Measurements from ENCODE around the gene ADCY6.

The ADCY6 gene

GRCh38 chr12:48823281-48823680, 34.4 kb upstream of the ADCY6 start:
- POLR2A ChIA-PET (ENCODE audit: low non-redundant PET): no interaction called here
- CTCF ChIA-PET: interaction anchor here (0.6 to 1.6 kb wide), 2 partner anchors 9 to 1750 kb away, joined by 3 to 14 read pairs; no protein-coding TSS in a partner anchor
- DNase-seq (ENCODE audit: low spot score): no peak
- no peak overlapping the region for H3K27ac ChIP-seq
- no peak for TF ChIP-seq CTCF (conservative IDR thresholded peaks at IDR 0.05; ENCODE audit: low read depth)

GRCh38 chr12:48822711-48823110, 33.8 kb upstream of the ADCY6 start:
- TF ChIP-seq CTCF (conservative IDR thresholded peaks at IDR 0.05; ENCODE audit: low read depth): no peak
- CTCF ChIA-PET: interaction anchor here (0.6 to 1.6 kb wide), 2 partner anchors 8 to 1749 kb away, joined by 3 to 14 read pairs; no protein-coding TSS in a partner anchor
- H3K27ac ChIP-seq: no peak overlapping the region
- POLR2A ChIA-PET (ENCODE audit: low non-redundant PET): no interaction called here
- no peak for DNase-seq (ENCODE audit: low spot score)

GRCh38 chr12:48822139-48822538, 33.2 kb upstream of the ADCY6 start:
- no peak overlapping the region for H3K27ac ChIP-seq
- no peak for TF ChIP-seq CTCF (conservative IDR thresholded peaks at IDR 0.05; ENCODE audit: low read depth)
- ChIA-PET CTCF (no interaction called here), POLR2A (ENCODE audit: low non-redundant PET) (no interaction called here)
- DNase-seq (ENCODE audit: low spot score): no peak

GRCh38 chr12:48819986-48820725, 31.3 kb upstream of the ADCY6 start:
- no peak for TF ChIP-seq CTCF (conservative IDR thresholded peaks at IDR 0.05; ENCODE audit: low read depth)
- peak overlapping the region; percentile 49; the same call in 1 of the 2 replicates for H3K27ac ChIP-seq
- POLR2A ChIA-PET (ENCODE audit: low non-redundant PET): no interaction called here
- no peak for DNase-seq (ENCODE audit: low spot score)
- CTCF ChIA-PET: interaction anchor here (1.0 kb wide), 1 partner anchor 67 kb away, joined by 3 read pairs; no protein-coding TSS in a partner anchor

- TF ChIP-seq CTCF (conservative IDR thresholded peaks at IDR 0.05; ENCODE audit: low read depth): no peak
- no peak for DNase-seq (ENCODE audit: low spot score)
- H3K27ac ChIP-seq: peak overlapping the region; percentile 49
- CTCF ChIA-PET: interaction anchor here (0.6 to 1.2 kb wide), 3 partner anchors 23 to 65 kb away, joined by 3 to 6 read pairs (median 4); no protein-coding TSS in a partner anchor
- POLR2A ChIA-PET (ENCODE audit: low non-redundant PET): no interaction called here
These were observed 30.1 kb upstream of the ADCY6 start for GRCh38 chr12:48818831-48819590.

All from RWPE1 (cell line).